NCI-H2107 treated with DMSO at 0.1 percent for 48 hours (cell line): ENCODE measurements around the gene NEU2.

Source experiments
- DNase-seq: peaks from one replicate; lab custom pipeline; 2025; ENCODE audit not compliant: unreplicated experiment; lab: John Stamatoyannopoulos, UW

NEU2 gene

GRCh38 chr2:233032551-233033320 is at the start of gene NEU2:
Gene NEU2 (plus strand): TSS chr2:233032672. CDS start chr2:233032672, 0 bp downstream.
- no peak for DNase-seq

- no peak for DNase-seq
Measured at GRCh38 chr2:232982926-232983668, 49.4 kb upstream of the NEU2 start.

- no peak for DNase-seq
Measured at GRCh38 chr2:232983669-232984140, 48.8 kb upstream of the NEU2 start.

GRCh38 chr2:232984451-232985207 is 47.8 kb upstream of the NEU2 start:
- no peak for DNase-seq

- DNase-seq = no peak
Measured at GRCh38 chr2:232986155-232986554, 46.3 kb upstream of the NEU2 start.

- no peak for DNase-seq
Measured at GRCh38 chr2:232993231-232993821, 39.1 kb upstream of the NEU2 start.

GRCh38 chr2:232994446-232994845 is 38.0 kb upstream of the NEU2 start:
- no peak for DNase-seq

- no peak for DNase-seq
Measured at GRCh38 chr2:232997749-232998665, 34.5 kb upstream of the NEU2 start.

- no peak for DNase-seq
Measured at GRCh38 chr2:232998666-232998985, 33.8 kb upstream of the NEU2 start.

- no peak for DNase-seq
Measured at GRCh38 chr2:232999354-232999753, 33.1 kb upstream of the NEU2 start.

GRCh38 chr2:233000886-233001750 is 31.4 kb upstream of the NEU2 start:
- no peak for DNase-seq

- no peak for DNase-seq
Measured at GRCh38 chr2:233002829-233003657, 29.4 kb upstream of the NEU2 start.

- DNase-seq = no peak
Measured at GRCh38 chr2:233003658-233004555, 28.6 kb upstream of the NEU2 start.

- no peak for DNase-seq
Measured at GRCh38 chr2:233005096-233005495, 27.4 kb upstream of the NEU2 start.

- DNase-seq = no peak
Measured at GRCh38 chr2:233006648-233007047, 25.8 kb upstream of the NEU2 start.

GRCh38 chr2:233007270-233007669 is 25.2 kb upstream of the NEU2 start:
- no peak for DNase-seq

- DNase-seq = no peak
Measured at GRCh38 chr2:233007739-233008138, 24.7 kb upstream of the NEU2 start.
